B cell (primary cell): ENCODE results near the gene NUP62. TPM values are rescaled to one million over a fixed set of nuclear protein-coding genes. Genes with fewer than 3 reads are reported as not detected.
A peak's percentile ranks its signal among the peaks of the same experiment; 100 is the strongest.

Experiments used
- ATAC-seq: fragments of 200-7000 bp; cut with Tn5 transposase; one replicate; pipeline ENCODE4 v1.10.0; 2021; ENCODE audit warnings: low read depth, mild to moderate bottlenecking, moderate number of reproducible peaks, moderate library complexity
- CTCF ChIA-PET: fragments of 350-600 bp; sonication (Branson Sonifier 250); formaldehyde crosslinking; loops from one replicate; lab custom pipeline; 2021; ENCODE audit warnings: antibody characterized with exemption, inconsistent platforms; lab: Charles Lee
- POLR2A ChIA-PET: fragments of 350-600 bp; sonication (Branson Sonifier 250); formaldehyde crosslinking; loops from one replicate; lab custom pipeline; 2021; ENCODE audit warnings: antibody characterized with exemption; lab: Charles Lee
- DNase-seq: peaks from one replicate; pipeline ENCODE4 v3.0.0; 2013
- H2AFZ ChIP-seq: 2 replicates; pipeline ENCODE4 v1.6.1; 2012; ENCODE audit warnings: mild to moderate bottlenecking, low read depth, low read length; ENCODE audit not compliant: insufficient read depth, poor library complexity, severe bottlenecking
- H3K27ac ChIP-seq, 2 donors: 1 replicate in 1 of 2; 2 replicates in 1 of 2; pipeline ENCODE4 v1.5.1; 2012 to 2013; ENCODE audit warnings: low read length in 2 of 2, mild to moderate bottlenecking in 2 of 2, moderate library complexity in 1 of 2
- H3K27me3 ChIP-seq, 4 experiments: fragments of 200-600 bp in 1 of 4; sonication (generic) in 1 of 4; replicated peaks in 1 of 4; 1 replicate in 2 of 4; 2 replicates in 2 of 4; pipeline versions ENCODE4 v1.6.1 to v1.7.0; 2013 to 2016; ENCODE audit warnings: low read length in 3 of 4, mild to moderate bottlenecking in 2 of 4, mixed read lengths in 1 of 4, moderate library complexity in 1 of 4; ENCODE audit not compliant: insufficient read depth in 4 of 4, control insufficient read depth in 3 of 4; ENCODE audit errors: control extremely low read depth in 1 of 4
- H3K36me3 ChIP-seq, 2 experiments: replicated peaks in 1 of 2; 1 replicate in 1 of 2; 2 replicates in 1 of 2; pipeline versions ENCODE4 v1.6.1 to v1.7.1; 2013; ENCODE audit warnings: low read length in 1 of 2; ENCODE audit not compliant: insufficient read depth in 2 of 2, control insufficient read depth in 1 of 2; ENCODE audit errors: control extremely low read depth in 1 of 2, extremely low read depth in 1 of 2
- H3K4me1 ChIP-seq, 2 donors: fragments of 200-600 bp in 1 of 2; sonication (generic) in 1 of 2; 1 replicate in 1 of 2; 2 replicates in 1 of 2; pipeline versions ENCODE4 v1.5.1 to v1.6.1; 2013 to 2017; ENCODE audit warnings: low read length in 2 of 2; ENCODE audit not compliant: control insufficient read depth in 2 of 2, insufficient read depth in 2 of 2
- H3K4me2 ChIP-seq: replicated peaks from 2 replicates; pipeline ENCODE3; 2012; ENCODE audit warnings: mild to moderate bottlenecking, low read depth, low read length; ENCODE audit not compliant: poor library complexity, severe bottlenecking
- H3K4me3 ChIP-seq, 5 experiments: fragments of 200-600 bp in 1 of 5; sonication (generic) in 1 of 5; 1 replicate in 3 of 5; 2 replicates in 2 of 5; pipeline versions ENCODE4 v1.5.1 to v1.7.0; 2011 to 2016; ENCODE audit warnings: low read length in 4 of 5, mild to moderate bottlenecking in 4 of 5, low read depth in 2 of 5, control low read depth in 1 of 5, moderate library complexity in 1 of 5; ENCODE audit not compliant: insufficient read depth in 1 of 5; ENCODE audit errors: control extremely low read depth in 1 of 5, extremely low read depth in 1 of 5
- H3K79me2 ChIP-seq: fragments of 200-600 bp; sonication (generic); one replicate; pipeline ENCODE4 v1.6.0; 2016; ENCODE audit warnings: low read length; ENCODE audit not compliant: control insufficient read depth, insufficient read depth
- H3K9ac ChIP-seq: fragments of 200-600 bp; sonication (generic); 2 replicates; pipeline ENCODE4 v1.6.1; 2017; ENCODE audit warnings: mild to moderate bottlenecking, low read length, moderate library complexity
- H3K9me3 ChIP-seq, 3 donors: one replicate each; pipeline versions ENCODE4 v1.6.1 to v1.7.1; 2013; ENCODE audit warnings: low read length in 2 of 3; ENCODE audit not compliant: control insufficient read depth in 2 of 3, insufficient read depth in 1 of 3; ENCODE audit errors: control extremely low read depth in 1 of 3
- H4K20me1 ChIP-seq: 2 replicates; pipeline ENCODE4 v1.6.0; 2012; ENCODE audit warnings: mild to moderate bottlenecking, low read length; ENCODE audit not compliant: insufficient read depth, control insufficient read depth, poor library complexity, severe bottlenecking
- H3K27ac Mint-ChIP-seq: one replicate; pipeline ENCODE4 v1.8.0; 2021; ENCODE audit warnings: mixed read lengths
- H3K27me3 Mint-ChIP-seq: one replicate; pipeline ENCODE4 v1.8.0; 2021; ENCODE audit warnings: mixed read lengths
- H3K4me1 Mint-ChIP-seq: one replicate; pipeline ENCODE4 v1.8.0; 2021; ENCODE audit warnings: mixed read lengths
- H3K4me3 Mint-ChIP-seq: one replicate; pipeline ENCODE4 v1.8.0; 2021; ENCODE audit warnings: mixed read lengths
- H3K9me3 Mint-ChIP-seq: one replicate; pipeline ENCODE4 v1.8.0; 2022; ENCODE audit warnings: mixed read lengths; ENCODE audit not compliant: insufficient read depth
- CTCF ChIP-seq: fragments of 200-600 bp; IDR thresholded peaks from one replicate; pipeline ENCODE4 v1.8.0; 2022; ENCODE audit warnings: antibody characterized with exemption, mild to moderate bottlenecking
- EZH2 ChIP-seq: IDR thresholded peaks from 2 replicates; pipeline ENCODE4 v1.6.1; 2012; ENCODE audit warnings: borderline replicate concordance, low read depth, mild to moderate bottlenecking, moderate library complexity, low read length; ENCODE audit not compliant: insufficient read depth, poor library complexity, severe bottlenecking
- WGBS: methylation state at CpG from one replicate; pipeline ENCODE4 v1.1.5; 2013; ENCODE audit warnings: missing lambda C conversion rate; ENCODE audit not compliant: insufficient coverage; 5-methylcytosine and 5-hydroxymethylcytosine counted together
- intact Hi-C: fragments of 100-400 bp; cut with micrococcal nuclease; formaldehyde crosslinking; loops from one replicate; pipeline ENCODE4 v1.10.0; 2022
- polyA plus RNA-seq: library from polyadenylated mRNA; depleted of rRNA; stranded (reverse); fragments of >200 nt; gene quantifications from 2 replicates; pipeline ENCODE4 v1.2.3, GENCODE V29; 2012
- total RNA-seq, 2 donors: library from RNA; stranded (reverse); fragments of 120-200 nt in 1 of 2; gene quantifications; 1 replicate in 1 of 2; 2 replicates in 1 of 2; pipeline versions ENCODE4 v1.2.3 to v1.2.4, GENCODE V29; 2013 to 2022

The NUP62 gene
- total and polyA plus RNA-seq, 2 donors (not counting 1 experiment from before 2014, with no cell fraction given): 25.2 to 75.7 TPM

GRCh38 chr19:49927526-49928264 is 1.6 kb downstream of the NUP62 start:
- DNase-seq (no peak), ATAC-seq (no peak)
- 85% methylated on average over 8 of the region's 14 CpGs for WGBS
- Mint-ChIP-seq H3K27ac (peak overlapping the region; percentile 72), H3K9me3 (no peaks in the 10 kb centered on the region), H3K4me1 (peaks cover 68% of the 10 kb centered on the region), H3K4me3 (peak overlapping the region; percentile 100), H3K27me3 (no peaks in the 10 kb centered on the region)
- Histone ChIP-seq H4K20me1 (peaks cover 55% of the 10 kb centered on the region), H2AFZ (no peak overlapping the region), H3K9me3 (peaks cover 0 to 3% (median 0%) of the 10 kb centered on the region in 3 donors), H3K79me2 (peaks cover 68% of the 10 kb centered on the region), H3K9ac (peak overlapping the region; percentile 19), H3K4me1 (peaks cover 20 to 40% of the 10 kb centered on the region in 2 donors), H3K27me3 (no peaks in the 10 kb centered on the region), H3K27ac (peak overlapping the region in 1 of 2 donors; percentile 2), H3K4me3 (no peak overlapping the region), H3K4me2 (peak overlapping the region; percentile 94), H3K36me3 (peaks cover 1 to 37% of the 10 kb centered on the region in 2 experiments)
- intact Hi-C loops: loop anchor here (10.0 kb wide), 1 partner anchor 877 kb away; no protein-coding TSS in a partner anchor
- TF ChIP-seq EZH2 (no peak), CTCF (no peak)
- ChIA-PET CTCF (interaction anchor here (1.1 to 3.1 kb wide), 4 partner anchors 10 to 32 kb away, joined by 3 to 20 read pairs (median 10); no protein-coding TSS in a partner anchor), POLR2A (interaction anchor here (0.6 to 3.1 kb wide), 4 partner anchors 9 to 58 kb away, joined by 3 to 28 read pairs (median 8); no protein-coding TSS in a partner anchor)

GRCh38 chr19:49926515-49926914 is 2.8 kb downstream of the NUP62 start:
- Histone ChIP-seq H3K4me1 (peaks cover 20 to 40% of the 10 kb centered on the region in 2 donors), H3K36me3 (peaks cover 1 to 43% of the 10 kb centered on the region in 2 experiments), H3K9me3 (peaks cover 0 to 3% (median 0%) of the 10 kb centered on the region in 3 donors), H3K27ac (no peak overlapping the region), H2AFZ (no peak overlapping the region), H3K4me2 (no peak overlapping the region), H3K27me3 (no peaks in the 10 kb centered on the region), H4K20me1 (peaks cover 66% of the 10 kb centered on the region), H3K9ac (no peak overlapping the region), H3K4me3 (no peak overlapping the region), H3K79me2 (peaks cover 79% of the 10 kb centered on the region)
- Mint-ChIP-seq H3K4me3 (no peak overlapping the region), H3K9me3 (no peaks in the 10 kb centered on the region), H3K27me3 (no peaks in the 10 kb centered on the region), H3K27ac (peak overlapping the region; percentile 37), H3K4me1 (peaks cover 72% of the 10 kb centered on the region)
- CTCF ChIA-PET: interaction anchor here (1.1 kb wide), 1 partner anchor 31 kb away, joined by 3 read pairs; no protein-coding TSS in a partner anchor
- WGBS: 95% methylated on average over 6 of the region's 10 CpGs
- POLR2A ChIA-PET: interaction anchor here (0.6 kb wide), 1 partner anchor 1007 kb away, joined by 3 read pairs; no protein-coding TSS in a partner anchor
- ATAC-seq: no peak
- no peak for DNase-seq
- intact Hi-C loops: loop anchor here (10.0 kb wide), 1 partner anchor 878 kb away; no protein-coding TSS in a partner anchor
- TF ChIP-seq CTCF: no peak
- TF ChIP-seq EZH2: no peak
